LNCAP (cell line): ENCODE data around the gene WNT9B.

Experiments used
- CTCF ChIP-seq: fragments of 450-650 bp; IDR thresholded peaks from 2 replicates; pipeline ENCODE4 v1.5.1; 2017; ENCODE audit warnings: mild to moderate bottlenecking

WNT9B gene

GRCh38 chr17:46931596-46931995 lies 80.2 kb downstream of the WNT9B start:
- no peak for TF ChIP-seq CTCF

- TF ChIP-seq CTCF: no peak
These were observed 84.4 kb downstream of the WNT9B start for GRCh38 chr17:46935658-46936266.
